K562 (cell line): ENCODE measurements around the gene WSCD2. TPM values are rescaled to one million over a fixed set of nuclear protein-coding genes. Genes with fewer than 3 reads are reported as not detected.

Experiments
- CBFA2T2 ChIP-seq: fragments of 450-650 bp; conservative IDR thresholded peaks from 2 replicates; pipeline ENCODE4 v1.6.1; 2017; ENCODE audit warnings: mild to moderate bottlenecking
- CBX1 ChIP-seq: sonication (generic); IDR thresholded peaks from 2 replicates; pipeline ENCODE4 v1.6.1; 2016; ENCODE audit warnings: antibody characterized with exemption, low read depth, mild to moderate bottlenecking
- CTCFL ChIP-seq: IDR thresholded peaks from 2 replicates; pipeline ENCODE4 v1.6.1; 2011; ENCODE audit warnings: borderline replicate concordance, low read depth, mild to moderate bottlenecking, moderate library complexity, low read length; ENCODE audit not compliant: insufficient read depth, poor library complexity, severe bottlenecking
- GATA2 ChIP-seq: sonication (generic); formaldehyde crosslinking; IDR thresholded peaks from 2 replicates; pipeline ENCODE4 v1.4.0; 2020; ENCODE audit warnings: mild to moderate bottlenecking, missing genetic modification reagents
- IFI16 ChIP-seq: fragments of 250-450 bp; sonication (Bioruptor Pico); IDR thresholded peaks from 2 replicates; pipeline ENCODE4 v2.1.2; 2022; ENCODE audit warnings: mild to moderate bottlenecking, inconsistent platforms
- ILK ChIP-seq: fragments of 450-650 bp; IDR thresholded peaks from 2 replicates; pipeline ENCODE4 v1.6.1; 2016; ENCODE audit warnings: missing genetic modification characterization, low read depth, mild to moderate bottlenecking, missing compliant biosample characterization, moderate library complexity, borderline replicate concordance
- KDM4B ChIP-seq, 2 experiments: fragments of 450-650 bp in 1 of 2; sonication (generic) in 1 of 2; IDR thresholded peaks; 2 replicates each; pipeline ENCODE4 v1.6.1; 2016 to 2017; ENCODE audit warnings: borderline replicate concordance in 2 of 2, antibody characterized with exemption in 1 of 2, low read depth in 1 of 2, mild to moderate bottlenecking in 1 of 2
- KLF13 ChIP-seq: fragments of 450-650 bp; IDR thresholded peaks from 2 replicates; pipeline ENCODE4 v1.6.1; 2016; ENCODE audit warnings: missing genetic modification characterization, low read depth, mild to moderate bottlenecking, missing compliant biosample characterization, moderate library complexity, borderline replicate concordance
- MLLT1 ChIP-seq, 2 experiments: fragments of 450-650 bp; IDR thresholded peaks; 2 replicates each; pipeline ENCODE4 v1.6.1; 2016
- NCOR1 ChIP-seq: fragments of 450-650 bp; IDR thresholded peaks from 2 replicates; pipeline ENCODE4 v1.6.1; 2016; ENCODE audit warnings: mild to moderate bottlenecking, moderate library complexity
- RBFOX2 ChIP-seq: fragments of 200-400 bp; formaldehyde crosslinking; IDR thresholded peaks from 2 replicates; pipeline ENCODE4 v1.6.1; 2017; ENCODE audit warnings: low read depth, mild to moderate bottlenecking, low read length, moderate library complexity
- RNF2 ChIP-seq: sonication (generic); IDR thresholded peaks from 2 replicates; pipeline ENCODE4 v1.6.1; 2016
- SLC30A9 ChIP-seq: fragments of 250-450 bp; sonication (Bioruptor Pico); IDR thresholded peaks from 2 replicates; pipeline ENCODE4 v1.8.0; 2022; ENCODE audit warnings: mild to moderate bottlenecking, moderate library complexity
- SRSF3 ChIP-seq: fragments of 200-400 bp; formaldehyde crosslinking; IDR thresholded peaks from 2 replicates; pipeline ENCODE4 v1.6.1; 2016; ENCODE audit warnings: mild to moderate bottlenecking, low read length, moderate library complexity; ENCODE audit not compliant: insufficient read depth
- TBP ChIP-seq: optimal IDR thresholded peaks from 2 replicates; pipeline ENCODE3; 2011; ENCODE audit warnings: low read depth, low read length, improper control_type of control experiment
- ZNF124 ChIP-seq: sonication (generic); formaldehyde crosslinking; IDR thresholded peaks from 2 replicates; pipeline ENCODE4 v1.8.1; 2022; ENCODE audit warnings: missing genetic modification reagents
- ZNF212 ChIP-seq: fragments of 450-650 bp; formaldehyde crosslinking; IDR thresholded peaks from 2 replicates; pipeline ENCODE4 v1.4.0; 2020; ENCODE audit warnings: mild to moderate bottlenecking
- ZNF445 ChIP-seq: fragments of 250-450 bp; sonication (Bioruptor Pico); IDR thresholded peaks from 2 replicates; pipeline ENCODE4 v1.4.0; 2020; ENCODE audit warnings: low read depth, mild to moderate bottlenecking, moderate library complexity
- ZNF699 ChIP-seq: fragments of 250-450 bp; sonication (Bioruptor Pico); IDR thresholded peaks from 2 replicates; pipeline ENCODE4 v1.8.0; 2021; ENCODE audit warnings: mild to moderate bottlenecking, moderate library complexity; ENCODE audit not compliant: insufficient replicate concordance
- ZSCAN32 ChIP-seq: fragments of 450-650 bp; formaldehyde crosslinking; IDR thresholded peaks from 2 replicates; pipeline ENCODE4 v1.4.0; 2020; ENCODE audit warnings: mild to moderate bottlenecking, moderate library complexity
- polyA plus RNA-seq, 8 experiments: library from polyadenylated mRNA; depleted of rRNA in 4 of 8; stranded (reverse) in 5 of 8; unstranded in 3 of 8; fragments of >200 nt; fragmentation: Nextera tagmentation in 2 of 8; fragmentation: Illumina TruSeq in 1 of 8; extraction: Ambion mirVana in 2 of 8; extraction: Trizol in 1 of 8; gene quantifications; 2 replicates each; pipeline versions ENCODE4 v1.2.1 to v1.2.3, GENCODE V29; 2011 to 2014; ENCODE audit warnings: inconsistent platforms in 1 of 8, missing spikeins in 1 of 8
- total RNA-seq, 7 experiments: library from RNA; depleted of rRNA in 6 of 7; stranded (reverse); fragments of >200 nt in 6 of 7; fragmentation: Illumina TruSeq in 2 of 7; extraction: Trizol in 2 of 7; gene quantifications; 2 replicates each; pipeline versions ENCODE4 v1.2.1 to v1.2.3, GENCODE V29; 2011 to 2021; ENCODE audit warnings: low replicate concordance in 1 of 7
- TF ChIP-seq, protein P1 (sequence below): fragments of 450-650 bp; IDR thresholded peaks from 2 replicates; pipeline ENCODE4 v1.7.1; 2018; ENCODE audit warnings: mild to moderate bottlenecking, low read depth; ENCODE audit not compliant: partially characterized antibody

WSCD2 gene
- total and polyA plus RNA-seq, 9 of the 15 experiments (the other 6 are each of a cell fraction or from before 2014, with no cell fraction given), result 0.72 to 14.1 (median 4.0) TPM

DNA sequence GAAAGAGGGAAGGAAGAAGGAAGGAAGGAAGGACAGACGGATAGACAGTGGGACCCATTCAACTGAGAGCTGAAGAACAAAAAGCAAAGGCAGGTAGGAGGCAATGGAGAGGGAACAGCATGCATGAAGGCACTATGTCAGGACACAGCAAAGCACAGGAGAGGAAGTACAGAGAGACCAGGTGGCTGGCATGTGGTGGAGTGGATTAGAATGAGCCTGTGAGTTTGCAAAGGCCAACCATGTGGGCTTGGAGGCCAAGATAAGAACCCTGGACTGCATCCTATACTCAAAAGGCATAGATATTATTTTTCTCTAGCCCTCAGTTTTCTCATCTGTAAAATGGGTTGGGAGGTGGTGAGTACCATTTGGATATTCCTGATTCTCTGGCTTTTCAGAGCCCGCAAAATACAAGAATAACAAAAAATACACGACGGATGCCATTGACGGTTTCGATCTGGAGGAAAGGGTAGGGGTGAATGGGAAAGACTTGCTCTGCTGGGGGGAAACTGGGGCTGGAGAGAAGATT, 102.9 kb downstream of the WSCD2 start (continued):
- no peak for TF ChIP-seq KLF13 (tag)
- TF ChIP-seq SRSF3, result no peak
- TF ChIP-seq, protein P1, sequence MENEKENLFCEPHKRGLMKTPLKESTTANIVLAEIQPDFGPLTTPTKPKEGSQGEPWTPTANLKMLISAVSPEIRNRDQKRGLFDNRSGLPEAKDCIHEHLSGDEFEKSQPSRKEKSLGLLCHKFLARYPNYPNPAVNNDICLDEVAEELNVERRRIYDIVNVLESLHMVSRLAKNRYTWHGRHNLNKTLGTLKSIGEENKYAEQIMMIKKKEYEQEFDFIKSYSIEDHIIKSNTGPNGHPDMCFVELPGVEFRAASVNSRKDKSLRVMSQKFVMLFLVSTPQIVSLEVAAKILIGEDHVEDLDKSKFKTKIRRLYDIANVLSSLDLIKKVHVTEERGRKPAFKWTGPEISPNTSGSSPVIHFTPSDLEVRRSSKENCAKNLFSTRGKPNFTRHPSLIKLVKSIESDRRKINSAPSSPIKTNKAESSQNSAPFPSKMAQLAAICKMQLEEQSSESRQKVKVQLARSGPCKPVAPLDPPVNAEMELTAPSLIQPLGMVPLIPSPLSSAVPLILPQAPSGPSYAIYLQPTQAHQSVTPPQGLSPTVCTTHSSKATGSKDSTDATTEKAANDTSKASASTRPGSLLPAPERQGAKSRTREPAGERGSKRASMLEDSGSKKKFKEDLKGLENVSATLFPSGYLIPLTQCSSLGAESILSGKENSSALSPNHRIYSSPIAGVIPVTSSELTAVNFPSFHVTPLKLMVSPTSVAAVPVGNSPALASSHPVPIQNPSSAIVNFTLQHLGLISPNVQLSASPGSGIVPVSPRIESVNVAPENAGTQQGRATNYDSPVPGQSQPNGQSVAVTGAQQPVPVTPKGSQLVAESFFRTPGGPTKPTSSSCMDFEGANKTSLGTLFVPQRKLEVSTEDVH, result no peak
- no peak for TF ChIP-seq ZNF699 (CRISPR knock-in tag)
- no peak for TF ChIP-seq RNF2
- TF ChIP-seq IFI16, result no peak
- 0 out of 2 replicates have a peak, but pooled peaks have one; percentile 17 for TF ChIP-seq CBFA2T2
- TF ChIP-seq ZNF445 (CRISPR knock-in tag), result no peak
- no peak for TF ChIP-seq CTCFL
- no peak for TF ChIP-seq SLC30A9 (CRISPR knock-in tag)
- TF ChIP-seq ILK (tag), result no peak
- TF ChIP-seq NCOR1, result no peak
- no peak for TF ChIP-seq GATA2 (CRISPR knock-in tag)
- no peak for TF ChIP-seq ZNF124
- TF ChIP-seq CBX1, result no peak
- no peak for TF ChIP-seq KDM4B (IDR thresholded peaks at IDR 0.05; ENCODE audit: borderline replicate concordance in 2 of 2, low read depth in 1 of 2)
- no peak for TF ChIP-seq ZSCAN32 (CRISPR knock-in tag)
- TF ChIP-seq ZNF212 (CRISPR knock-in tag), result no peak
- TF ChIP-seq RBFOX2, result no peak
- TF ChIP-seq MLLT1 (IDR thresholded peaks at IDR 0.05), result no peak
- no peak for TF ChIP-seq TBP
